CD8-positive, alpha-beta memory T cell (primary cell): ENCODE results near the gene ANO2. TPM values are rescaled to one million over a fixed set of nuclear protein-coding genes. Genes with fewer than 3 reads are reported as not detected.

Source experiments
- CTCF ChIA-PET: fragments of 350-600 bp; sonication (Branson Sonifier 250); formaldehyde crosslinking; loops from one replicate; lab custom pipeline; 2021; ENCODE audit warnings: antibody characterized with exemption; lab: Charles Lee
- POLR2A ChIA-PET: fragments of 350-600 bp; sonication (Branson Sonifier 250); formaldehyde crosslinking; loops from one replicate; lab custom pipeline; 2021; ENCODE audit warnings: antibody characterized with exemption; lab: Charles Lee
- DNase-seq, 5 donors: peaks; one replicate each; pipeline versions ENCODE4 v3.0.0 to v3.0.0-alpha.2; 2020 to 2022; ENCODE audit warnings: mixed read lengths in 1 of 5
- H3K27ac ChIP-seq: one replicate; pipeline ENCODE4 v1.7.0; 2013; ENCODE audit warnings: low read depth, mild to moderate bottlenecking, low read length, moderate library complexity
- H3K27me3 ChIP-seq: 2 replicates; pipeline ENCODE4 v1.7.0; 2013; ENCODE audit warnings: low read length, mild to moderate bottlenecking; ENCODE audit not compliant: insufficient read depth, poor library complexity, severe bottlenecking
- H3K36me3 ChIP-seq: 2 replicates; pipeline ENCODE4 v1.7.0; 2013; ENCODE audit warnings: mild to moderate bottlenecking, low read length, moderate library complexity; ENCODE audit not compliant: insufficient read depth
- H3K4me1 ChIP-seq: 2 replicates; pipeline ENCODE4 v1.7.0; 2013; ENCODE audit warnings: mild to moderate bottlenecking, low read length, moderate library complexity; ENCODE audit not compliant: insufficient read depth
- H3K4me3 ChIP-seq: 2 replicates; pipeline ENCODE4 v1.7.0; 2013; ENCODE audit warnings: mild to moderate bottlenecking, low read length
- H3K9me3 ChIP-seq: 2 replicates; pipeline ENCODE4 v1.7.0; 2013; ENCODE audit warnings: mild to moderate bottlenecking, low read length
- H3K27ac Mint-ChIP-seq, 8 donors: one replicate each; pipeline ENCODE4 v1.8.0; 2020 to 2021; ENCODE audit warnings: mixed read lengths in 8 of 8, mild to moderate bottlenecking in 6 of 8, inconsistent platforms in 3 of 8, moderate library complexity in 3 of 8
- H3K27me3 Mint-ChIP-seq, 2 donors: one replicate each; pipeline ENCODE4 v1.8.0; 2020 to 2021; ENCODE audit warnings: mixed read lengths in 2 of 2, mild to moderate bottlenecking in 1 of 2, moderate library complexity in 1 of 2
- H3K36me3 Mint-ChIP-seq, 3 donors: one replicate each; pipeline ENCODE4 v1.8.0; 2020 to 2021; ENCODE audit warnings: mixed read lengths in 3 of 3, inconsistent platforms in 1 of 3, mild to moderate bottlenecking in 1 of 3
- H3K4me1 Mint-ChIP-seq, 3 donors: one replicate each; pipeline ENCODE4 v1.8.0; 2020 to 2021; ENCODE audit warnings: mixed read lengths in 3 of 3, inconsistent platforms in 1 of 3, mild to moderate bottlenecking in 1 of 3
- H3K4me3 Mint-ChIP-seq, 7 donors: one replicate each; pipeline ENCODE4 v1.8.0; 2020 to 2021; ENCODE audit warnings: mixed read lengths in 7 of 7, mild to moderate bottlenecking in 6 of 7, moderate library complexity in 4 of 7, inconsistent platforms in 2 of 7
- H3K9me3 Mint-ChIP-seq, 5 donors: one replicate each; pipeline ENCODE4 v1.8.0; 2020 to 2022; ENCODE audit warnings: mixed read lengths in 5 of 5, mild to moderate bottlenecking in 3 of 5, moderate library complexity in 2 of 5, inconsistent platforms in 1 of 5
- polyA plus RNA-seq: library from polyadenylated mRNA; unstranded; fragments of 300-500 nt; fragmentation: Illumina TruSeq; gene quantifications from one replicate; pipeline ENCODE4 v1.2.3, GENCODE V29; 2021
- total RNA-seq, 2 experiments: library from RNA; stranded (reverse); gene quantifications; one replicate each; pipeline ENCODE4 v1.2.3, GENCODE V29; 2021

Gene ANO2
- total and polyA plus RNA-seq, 3 experiments from 2014 or later = not detected

DNA sequence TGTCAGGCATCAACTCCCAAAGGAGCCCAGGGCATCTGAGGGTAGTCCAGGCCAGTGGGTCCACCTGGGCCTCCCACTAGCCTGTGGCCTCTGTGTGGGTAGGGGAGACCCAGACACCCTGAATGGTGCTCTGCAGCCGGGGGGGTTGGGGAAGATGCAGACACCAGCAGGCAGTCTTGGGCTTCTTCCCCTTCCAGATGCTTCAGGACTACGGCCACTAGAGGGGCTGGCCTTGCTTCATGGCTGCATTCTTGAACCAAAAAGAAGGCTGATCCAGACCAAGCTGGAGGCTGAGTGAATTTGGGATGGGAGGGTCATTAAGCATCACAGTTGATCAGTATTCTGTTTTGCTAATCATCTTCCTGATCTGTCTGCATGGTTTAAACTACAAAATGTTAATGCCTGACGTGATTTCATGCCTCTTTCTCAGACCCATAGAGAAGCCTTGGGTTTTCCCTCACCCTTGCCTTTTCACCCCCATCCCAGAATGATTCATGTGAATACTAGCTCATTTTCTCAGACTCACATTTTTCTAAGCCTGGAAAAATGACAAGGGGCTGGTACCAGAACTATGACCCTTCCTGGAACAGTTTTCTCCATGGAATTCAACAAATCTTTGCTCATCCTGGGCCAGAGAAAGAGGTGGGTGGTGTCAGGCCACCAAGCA lies 379.0 kb downstream of the ANO2 start:
- H3K36me3 ChIP-seq = no peaks in the 10 kb centered on the region
- no peaks in the 10 kb centered on the region for H3K4me1 ChIP-seq
- no peak overlapping the region for H3K4me3 Mint-ChIP-seq
- H3K27me3 ChIP-seq = no peaks in the 10 kb centered on the region
- no peaks in the 10 kb centered on the region for H3K9me3 ChIP-seq
- no peaks in the 10 kb centered on the region for H3K9me3 Mint-ChIP-seq
- peaks cover 6 to 12% of the 10 kb centered on the region in 2 donors for H3K27me3 Mint-ChIP-seq
- no peak overlapping the region for H3K27ac Mint-ChIP-seq
- H3K4me1 Mint-ChIP-seq = no peaks in the 10 kb centered on the region
- DNase-seq = no peak
- no peaks in the 10 kb centered on the region for H3K36me3 Mint-ChIP-seq
- ChIA-PET CTCF (no interaction called here), POLR2A (no interaction called here)
- H3K4me3 ChIP-seq = no peak overlapping the region
- H3K27ac ChIP-seq = no peak overlapping the region

DNA sequence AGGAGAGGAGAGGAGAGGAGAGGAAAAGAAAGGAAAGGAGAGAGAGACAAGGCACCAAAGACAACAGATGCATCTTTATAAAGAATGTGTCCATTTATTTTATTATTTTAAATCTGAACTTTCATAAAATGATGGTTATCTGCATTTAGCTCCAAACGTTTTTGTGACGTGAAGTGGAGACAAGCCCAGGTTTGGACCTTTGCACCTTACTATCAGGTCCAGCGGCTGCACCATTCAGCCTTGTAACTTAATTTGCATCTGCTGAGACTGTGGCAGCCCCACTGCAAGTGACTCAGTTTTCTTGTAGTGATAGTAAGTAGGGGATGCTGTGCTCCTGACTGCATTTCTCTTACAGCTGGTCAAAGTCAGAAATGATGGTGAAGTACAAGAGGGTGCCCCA lies 382.5 kb downstream of the ANO2 start:
- H3K4me1 ChIP-seq = no peaks in the 10 kb centered on the region
- H3K27ac ChIP-seq = no peak overlapping the region
- no peaks in the 10 kb centered on the region for H3K36me3 ChIP-seq
- Mint-ChIP-seq H3K4me1 (no peaks in the 10 kb centered on the region), H3K4me3 (no peak overlapping the region), H3K27ac (no peak overlapping the region), H3K9me3 (no peaks in the 10 kb centered on the region), H3K36me3 (no peaks in the 10 kb centered on the region), H3K27me3 (peaks cover 3 to 7% of the 10 kb centered on the region in 2 donors)
- no peaks in the 10 kb centered on the region for H3K9me3 ChIP-seq
- ChIA-PET POLR2A (no interaction called here), CTCF (interaction anchor here (1.3 kb wide), 1 partner anchor 18 kb away, joined by 3 read pairs; no protein-coding TSS in a partner anchor)
- DNase-seq = no peak
- H3K27me3 ChIP-seq = no peaks in the 10 kb centered on the region
- no peak overlapping the region for H3K4me3 ChIP-seq

DNA sequence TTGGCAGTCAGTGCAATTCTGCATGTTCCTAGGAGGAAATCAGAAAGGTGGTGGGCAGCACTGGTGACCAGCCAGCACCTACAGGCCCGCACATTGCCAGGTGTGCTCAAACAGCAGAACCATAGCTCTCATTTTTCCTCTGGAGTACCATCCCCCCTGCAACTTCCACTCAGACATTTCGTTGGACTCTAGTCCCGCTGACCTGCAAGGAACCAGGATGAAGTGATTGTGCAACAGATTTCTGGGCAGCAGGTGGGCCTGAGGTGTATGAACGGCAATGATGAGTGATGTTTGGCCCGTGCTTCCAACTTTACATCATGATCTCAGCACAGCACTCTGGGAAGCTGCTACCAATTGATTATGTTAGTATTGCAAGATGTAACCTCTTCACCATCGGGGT lies 383.2 kb downstream of the ANO2 start:
- H3K9me3 Mint-ChIP-seq = no peaks in the 10 kb centered on the region
- no peak for DNase-seq
- H3K27ac Mint-ChIP-seq = no peak overlapping the region
- no peaks in the 10 kb centered on the region for H3K36me3 Mint-ChIP-seq
- no peaks in the 10 kb centered on the region for H3K4me1 Mint-ChIP-seq
- Histone ChIP-seq H3K9me3 (no peaks in the 10 kb centered on the region), H3K27me3 (no peaks in the 10 kb centered on the region), H3K4me1 (no peaks in the 10 kb centered on the region), H3K4me3 (no peak overlapping the region), H3K27ac (no peak overlapping the region), H3K36me3 (no peaks in the 10 kb centered on the region)
- POLR2A ChIA-PET = no interaction called here
- no peak overlapping the region for H3K4me3 Mint-ChIP-seq
- H3K27me3 Mint-ChIP-seq = peaks cover 3% of the 10 kb centered on the region in 2 donors
- CTCF ChIA-PET = no interaction called here

DNA sequence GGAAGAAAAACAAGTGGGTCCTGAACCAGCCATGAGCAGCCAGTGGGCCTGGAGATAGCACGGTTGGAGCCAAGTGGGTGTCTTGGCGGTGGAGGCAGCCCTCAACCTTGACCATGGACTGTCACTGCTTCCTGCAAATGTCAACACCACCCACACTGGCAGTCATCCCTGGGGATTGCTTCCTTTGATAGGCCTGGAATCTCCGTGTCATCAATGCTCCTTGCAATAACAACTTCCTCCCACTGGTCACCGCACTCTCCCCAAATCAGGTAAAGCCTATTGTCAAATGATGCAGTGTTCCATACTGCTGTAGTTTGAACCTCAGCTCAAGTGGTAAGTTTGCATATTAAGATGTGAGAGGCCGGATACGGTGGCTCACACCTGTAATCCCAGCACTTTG lies 384.0 kb downstream of the ANO2 start:
- Mint-ChIP-seq H3K27ac (no peak overlapping the region), H3K27me3 (peaks cover under 1 to 3% of the 10 kb centered on the region in 2 donors), H3K9me3 (no peaks in the 10 kb centered on the region), H3K4me1 (no peaks in the 10 kb centered on the region), H3K4me3 (no peak overlapping the region), H3K36me3 (no peaks in the 10 kb centered on the region)
- H3K27ac ChIP-seq = no peak overlapping the region
- H3K4me3 ChIP-seq = no peak overlapping the region
- no peaks in the 10 kb centered on the region for H3K4me1 ChIP-seq
- no peak for DNase-seq
- no peaks in the 10 kb centered on the region for H3K9me3 ChIP-seq
- H3K36me3 ChIP-seq = no peaks in the 10 kb centered on the region
- POLR2A ChIA-PET = no interaction called here
- H3K27me3 ChIP-seq = no peaks in the 10 kb centered on the region
- CTCF ChIA-PET = no interaction called here

DNA sequence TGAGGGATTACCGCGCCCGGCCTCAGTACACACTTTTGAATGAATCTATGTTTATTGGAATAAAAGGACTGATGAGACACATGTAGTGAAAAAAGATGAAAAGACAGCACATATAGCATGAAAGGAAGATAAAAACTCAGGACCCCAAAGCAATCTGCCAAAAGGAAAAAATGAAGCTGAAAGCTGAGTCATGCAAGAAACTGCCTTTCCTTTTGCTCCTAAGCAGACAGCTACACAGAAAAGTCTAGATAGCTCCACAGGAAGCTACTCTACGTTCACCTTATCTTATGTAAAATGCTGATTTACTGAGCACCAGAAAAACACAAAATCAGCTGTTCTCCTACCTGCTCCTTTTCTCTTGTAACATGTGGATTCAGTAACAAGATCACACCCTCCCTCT lies 384.8 kb downstream of the ANO2 start:
- Histone ChIP-seq H3K4me3 (no peak overlapping the region), H3K27me3 (no peaks in the 10 kb centered on the region), H3K4me1 (no peaks in the 10 kb centered on the region), H3K9me3 (no peaks in the 10 kb centered on the region), H3K36me3 (no peaks in the 10 kb centered on the region), H3K27ac (no peak overlapping the region)
- no peaks in the 10 kb centered on the region for H3K36me3 Mint-ChIP-seq
- H3K27me3 Mint-ChIP-seq = peaks cover 0 to 3% of the 10 kb centered on the region in 2 donors
- H3K27ac Mint-ChIP-seq = no peak overlapping the region
- ChIA-PET POLR2A (no interaction called here), CTCF (no interaction called here)
- no peaks in the 10 kb centered on the region for H3K9me3 Mint-ChIP-seq
- DNase-seq = no peak
- no peaks in the 10 kb centered on the region for H3K4me1 Mint-ChIP-seq
- no peak overlapping the region for H3K4me3 Mint-ChIP-seq

DNA sequence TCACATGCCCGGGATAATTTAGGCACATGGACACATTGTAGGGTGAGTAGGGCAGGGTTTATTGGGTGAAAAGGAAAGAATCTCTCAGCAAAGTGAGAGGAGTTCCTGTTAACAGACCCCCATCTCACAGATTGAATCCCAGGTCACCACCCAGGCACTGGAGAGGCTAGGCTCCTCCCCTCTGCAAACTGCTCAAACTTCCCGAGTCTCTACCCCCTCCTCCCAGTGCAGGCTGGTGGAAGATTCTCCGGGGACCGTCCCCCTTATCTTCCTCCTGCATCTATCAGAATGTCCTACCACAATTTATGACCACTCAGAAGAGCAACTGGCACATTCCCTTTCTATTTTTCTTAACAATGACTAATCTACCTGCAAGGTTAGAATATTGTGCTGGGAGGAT lies 387.2 kb downstream of the ANO2 start:
- Mint-ChIP-seq H3K9me3 (no peaks in the 10 kb centered on the region), H3K27ac (no peak overlapping the region), H3K4me1 (no peaks in the 10 kb centered on the region), H3K36me3 (no peaks in the 10 kb centered on the region), H3K27me3 (peaks cover 0 to 3% of the 10 kb centered on the region in 2 donors), H3K4me3 (no peak overlapping the region)
- no peak for DNase-seq
- H3K4me3 ChIP-seq = no peak overlapping the region
- no peaks in the 10 kb centered on the region for H3K4me1 ChIP-seq
- CTCF ChIA-PET = no interaction called here
- POLR2A ChIA-PET = no interaction called here
- H3K36me3 ChIP-seq = no peaks in the 10 kb centered on the region
- no peaks in the 10 kb centered on the region for H3K27me3 ChIP-seq
- H3K27ac ChIP-seq = no peak overlapping the region
- H3K9me3 ChIP-seq = no peaks in the 10 kb centered on the region

DNA sequence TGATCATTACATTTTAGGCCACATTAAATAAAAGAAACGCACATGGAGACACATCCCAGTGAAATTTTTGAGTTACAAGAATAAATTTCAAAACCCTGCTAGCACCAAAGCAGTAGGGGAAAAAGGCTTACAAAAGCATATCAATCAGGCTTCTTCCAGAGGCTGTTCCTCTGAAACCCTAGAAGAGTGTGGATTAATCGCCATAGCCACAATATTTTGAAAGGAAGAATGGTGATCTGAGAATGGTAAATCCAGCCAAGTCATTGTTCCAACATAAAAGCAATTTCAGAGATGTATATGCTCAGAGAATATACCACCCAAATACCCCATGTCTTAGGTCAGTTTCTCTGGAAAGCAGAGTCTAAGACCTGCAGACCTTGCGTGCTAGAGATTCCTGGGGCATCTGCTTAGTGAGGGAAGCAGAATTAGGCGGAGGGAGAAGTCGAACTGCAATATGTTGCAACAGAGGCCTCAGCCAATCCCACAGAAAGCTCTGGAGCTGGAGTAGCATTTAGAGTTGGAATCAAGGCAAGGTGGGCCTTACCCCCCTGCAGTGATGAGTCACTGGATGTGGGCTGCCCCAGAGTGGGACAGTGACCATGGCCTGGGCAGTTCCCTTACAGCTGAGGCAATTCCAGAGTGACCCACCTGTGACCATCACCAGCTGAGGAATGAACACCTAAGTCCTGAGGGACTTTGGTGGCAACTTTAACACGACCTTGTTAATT lies 387.9 kb downstream of the ANO2 start:
- Histone ChIP-seq H3K9me3 (no peaks in the 10 kb centered on the region), H3K36me3 (no peaks in the 10 kb centered on the region), H3K27ac (no peak overlapping the region), H3K27me3 (no peaks in the 10 kb centered on the region), H3K4me1 (no peaks in the 10 kb centered on the region), H3K4me3 (no peak overlapping the region)
- Mint-ChIP-seq H3K27me3 (peaks cover 0 to 3% of the 10 kb centered on the region in 2 donors), H3K27ac (no peak overlapping the region), H3K36me3 (no peaks in the 10 kb centered on the region), H3K4me1 (no peaks in the 10 kb centered on the region), H3K9me3 (peaks cover 0 to 2% (median 0%) of the 10 kb centered on the region in 5 donors), H3K4me3 (no peak overlapping the region)
- DNase-seq = no peak
- CTCF ChIA-PET = no interaction called here
- POLR2A ChIA-PET = no interaction called here

DNA sequence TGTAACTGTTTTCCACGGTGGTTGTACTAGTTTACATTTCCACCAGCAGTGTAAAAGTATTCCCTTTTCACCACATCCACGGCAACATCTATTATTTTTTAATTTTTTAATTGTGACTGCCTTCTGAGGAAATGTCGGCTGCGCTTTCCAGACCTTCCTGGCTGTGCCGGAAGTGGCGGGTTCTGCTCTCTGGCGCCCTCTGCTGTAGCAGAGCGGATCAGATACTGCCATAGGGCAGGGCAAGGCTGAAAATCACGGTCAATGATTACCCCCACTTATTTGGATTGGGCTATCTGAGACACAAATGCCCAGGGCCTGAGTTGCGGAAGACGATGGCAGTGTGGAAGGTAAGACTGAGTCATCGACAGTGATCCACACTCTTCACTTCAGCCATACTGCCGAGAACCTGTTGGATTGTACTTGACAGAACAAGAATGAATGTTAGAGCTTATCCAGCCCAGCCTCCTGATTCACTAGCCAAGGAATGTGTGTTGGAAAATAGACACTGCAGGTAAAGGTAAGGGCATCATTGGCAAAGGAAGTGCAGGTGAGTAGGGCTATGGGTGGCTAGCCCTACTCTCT lies 388.9 kb downstream of the ANO2 start:
- no peak for DNase-seq
- H3K36me3 Mint-ChIP-seq = no peaks in the 10 kb centered on the region

More for the DNA sequence above, 388.9 kb downstream of the ANO2 start:
- ChIA-PET CTCF (no interaction called here), POLR2A (no interaction called here)
- H3K27ac ChIP-seq = no peak overlapping the region
- H3K36me3 ChIP-seq = no peaks in the 10 kb centered on the region
- H3K4me1 ChIP-seq = no peaks in the 10 kb centered on the region
- H3K9me3 ChIP-seq = no peaks in the 10 kb centered on the region
- Mint-ChIP-seq H3K27me3 (peaks cover 0 to 3% of the 10 kb centered on the region in 2 donors), H3K9me3 (peaks cover 0 to 2% (median 0%) of the 10 kb centered on the region in 5 donors), H3K4me3 (no peak overlapping the region), H3K4me1 (no peaks in the 10 kb centered on the region), H3K27ac (no peak overlapping the region)
- no peaks in the 10 kb centered on the region for H3K27me3 ChIP-seq
- no peak overlapping the region for H3K4me3 ChIP-seq
